Posterior cingulate gyrus (tissue), 11 donors: ENCODE data around the gene ZNF296.

Experiments used
- DNase-seq, 10 donors: peaks; one replicate each; pipeline versions ENCODE4 v3.0.0 to v3.0.0-alpha.2; 2020 to 2021; ENCODE audit warnings: mixed read lengths in 3 of 10
- intact Hi-C: fragments of 100-400 bp; cut with DNase I; formaldehyde crosslinking; loops from one replicate; pipeline ENCODE4 v1.15.1; 2023

Gene ZNF296

GRCh38 chr19:45037393-45038169 is 38.7 kb downstream of the ZNF296 start:
- DNase-seq = peak in 1 of 10 donors; percentile 66

GRCh38 chr19:45035755-45036154 is 40.5 kb downstream of the ZNF296 start:
- peak in 1 of 10 donors; percentile 7 for DNase-seq
- intact Hi-C loops = no loop called here

More at GRCh38 chr19:45037393-45038169, 38.7 kb downstream of the ZNF296 start:
- intact Hi-C loops = no loop called here

GRCh38 chr19:45032421-45032820 is 43.9 kb downstream of the ZNF296 start:
- intact Hi-C loops = no loop called here

GRCh38 chr19:45030825-45031224 is 45.5 kb downstream of the ZNF296 start:
- no peak for DNase-seq
- intact Hi-C loops = no loop called here

More at GRCh38 chr19:45032421-45032820, 43.9 kb downstream of the ZNF296 start:
- DNase-seq = peak in 1 of 10 donors; percentile 60

GRCh38 chr19:45027371-45027770 is 48.9 kb downstream of the ZNF296 start:
- no peak for DNase-seq
- intact Hi-C loops = no loop called here

GRCh38 chr19:45025264-45025663 is 51.0 kb downstream of the ZNF296 start:
- intact Hi-C loops = no loop called here
- DNase-seq = no peak

GRCh38 chr19:45023048-45023447 is 53.2 kb downstream of the ZNF296 start:
- DNase-seq = no peak
- intact Hi-C loops = no loop called here

GRCh38 chr19:45021971-45022370 is 54.3 kb downstream of the ZNF296 start:
- intact Hi-C loops = no loop called here
- DNase-seq = no peak
